Activated CD4-positive, alpha-beta T cell treated with anti-CD3 and anti-CD28 coated beads for 36 hours (primary cell): ENCODE results near the gene CARD10. TPM values are rescaled to one million over a fixed set of nuclear protein-coding genes. Genes with fewer than 3 reads are reported as not detected.

Experiments
- ATAC-seq: fragments of 200-7000 bp; cut with Tn5 transposase; one replicate; pipeline ENCODE4 v1.10.0; 2021; ENCODE audit warnings: mild to moderate bottlenecking, moderate library complexity
- CTCF ChIA-PET: fragments of 350-600 bp; sonication (Branson Sonifier 250); formaldehyde crosslinking; loops from one replicate; lab custom pipeline; 2021; ENCODE audit warnings: antibody characterized with exemption; lab: Charles Lee
- POLR2A ChIA-PET: fragments of 350-600 bp; sonication (Branson Sonifier 250); formaldehyde crosslinking; loops from one replicate; lab custom pipeline; 2021; ENCODE audit warnings: antibody characterized with exemption, inconsistent platforms; lab: Charles Lee
- DNase-seq: peaks from one replicate; pipeline ENCODE4 v3.0.0-alpha.2; 2020
- H3K27ac Mint-ChIP-seq: one replicate; pipeline ENCODE4 v1.8.0; 2021; ENCODE audit warnings: mixed read lengths
- H3K27me3 Mint-ChIP-seq: one replicate; pipeline ENCODE4 v1.8.0; 2021; ENCODE audit warnings: mixed read lengths
- H3K36me3 Mint-ChIP-seq: one replicate; pipeline ENCODE4 v1.8.0; 2021; ENCODE audit warnings: low read depth, mixed read lengths
- H3K4me1 Mint-ChIP-seq: one replicate; pipeline ENCODE4 v1.8.0; 2021; ENCODE audit warnings: mixed read lengths
- H3K4me3 Mint-ChIP-seq: one replicate; pipeline ENCODE4 v1.8.0; 2021; ENCODE audit warnings: mild to moderate bottlenecking, moderate library complexity, mixed read lengths
- H3K9me3 Mint-ChIP-seq: one replicate; pipeline ENCODE4 v1.8.0; 2021; ENCODE audit warnings: low read depth, mixed read lengths
- intact Hi-C, 2 experiments: fragments of 100-400 bp; cut with DNase I in 1 of 2; cut with micrococcal nuclease in 1 of 2; formaldehyde crosslinking; loops; one replicate each; pipeline versions ENCODE4 v1.14.2 to v1.15.1; 2022 to 2024; cut with DNase I, micrococcal nuclease
- total RNA-seq, 2 experiments: library from RNA; stranded (reverse); gene quantifications; one replicate each; pipeline ENCODE4 v1.2.3, GENCODE V29; 2021

Gene CARD10
- total RNA-seq, 2 experiments from 2014 or later = not detected

- CTCF ChIA-PET = interaction anchor here (1.1 to 1.3 kb wide), 2 partner anchors 82 to 610 kb away, joined by 3 read pairs; no protein-coding TSS in a partner anchor
- peak; percentile 78 for ATAC-seq
- H3K36me3 Mint-ChIP-seq = peaks cover 35% of the 10 kb centered on the region
These were observed 34.5 kb downstream of the CARD10 start for GRCh38 chr22:37484480-37485394.

GRCh38 chr22:37483050-37483449 is 36.2 kb downstream of the CARD10 start:
- ChIA-PET CTCF (no interaction called here), POLR2A (interaction anchor here (0.6 kb wide), 1 partner anchor 80 kb away, joined by 5 read pairs; no protein-coding TSS in a partner anchor)
- Mint-ChIP-seq H3K9me3 (no peaks in the 10 kb centered on the region), H3K27ac (peak overlapping the region; percentile 97), H3K4me3 (peak overlapping the region; percentile 92), H3K36me3 (peaks cover 39% of the 10 kb centered on the region), H3K27me3 (no peaks in the 10 kb centered on the region), H3K4me1 (peaks cover 47% of the 10 kb centered on the region)
- intact Hi-C loops = loop anchor here in 1 of 2 experiments (5.0 kb wide), 1 partner anchor 49 kb away; no protein-coding TSS in a partner anchor
- ATAC-seq (no peak), DNase-seq (no peak)

More at GRCh38 chr22:37484480-37485394, 34.5 kb downstream of the CARD10 start:
- intact Hi-C loops = loop anchor here (1.0 to 5.0 kb wide), 7 partner anchors 48 to 708 kb away; partner anchors contain the start of genes ANKRD54 (in 1 of the 2), IFT27 (in 1 of the 2), LGALS1 (in 1 of the 2) and PDXP (in 1 of the 2)
- H3K4me3 Mint-ChIP-seq = peak overlapping the region; percentile 92
- H3K4me1 Mint-ChIP-seq = peaks cover 61% of the 10 kb centered on the region
- no peaks in the 10 kb centered on the region for H3K9me3 Mint-ChIP-seq
- POLR2A ChIA-PET = interaction anchor here (1.1 kb wide), 1 partner anchor 21 kb away, joined by 8 read pairs; no protein-coding TSS in a partner anchor
- DNase-seq = peak; percentile 90
- H3K27me3 Mint-ChIP-seq = no peaks in the 10 kb centered on the region
- peak overlapping the region; percentile 92 for H3K27ac Mint-ChIP-seq

- no peaks in the 10 kb centered on the region for H3K27me3 Mint-ChIP-seq
- POLR2A ChIA-PET = interaction anchor here (0.6 kb wide), 1 partner anchor 81 kb away, joined by 5 read pairs; no protein-coding TSS in a partner anchor
- peaks cover 39% of the 10 kb centered on the region for H3K4me1 Mint-ChIP-seq
- peaks cover 44% of the 10 kb centered on the region for H3K36me3 Mint-ChIP-seq
- ATAC-seq = no peak
- intact Hi-C loops = loop anchor here in 1 of 2 experiments (5.0 kb wide), 1 partner anchor 50 kb away; no protein-coding TSS in a partner anchor
- peak overlapping the region; percentile 97 for H3K27ac Mint-ChIP-seq
- no peak for DNase-seq
- CTCF ChIA-PET = interaction anchor here (1.7 kb wide), 1 partner anchor 10 kb away, joined by 8 read pairs; no protein-coding TSS in a partner anchor
- peak overlapping the region; percentile 92 for H3K4me3 Mint-ChIP-seq
- no peaks in the 10 kb centered on the region for H3K9me3 Mint-ChIP-seq
These were observed 37.0 kb downstream of the CARD10 start for GRCh38 chr22:37482244-37482643.

- intact Hi-C loops = loop anchor here in 1 of 2 experiments (5.0 kb wide), 1 partner anchor 51 kb away; no protein-coding TSS in a partner anchor
- no peaks in the 10 kb centered on the region for H3K27me3 Mint-ChIP-seq
- H3K36me3 Mint-ChIP-seq = peaks cover 50% of the 10 kb centered on the region
- H3K4me1 Mint-ChIP-seq = peaks cover 31% of the 10 kb centered on the region
- ChIA-PET CTCF (interaction anchor here (0.5 to 1.7 kb wide), 3 partner anchors 9 to 86 kb away, joined by 3 to 8 read pairs (median 3); no protein-coding TSS in a partner anchor), POLR2A (no interaction called here)
- H3K9me3 Mint-ChIP-seq = no peaks in the 10 kb centered on the region
- H3K27ac Mint-ChIP-seq = peak overlapping the region; percentile 97
- DNase-seq = no peak
- H3K4me3 Mint-ChIP-seq = no peak overlapping the region
- ATAC-seq = no peak
These were observed 37.8 kb downstream of the CARD10 start for GRCh38 chr22:37481347-37481907.

GRCh38 chr22:37480387-37481346 is 38.5 kb downstream of the CARD10 start:
- Mint-ChIP-seq H3K27ac (peak overlapping the region; percentile 47), H3K9me3 (no peaks in the 10 kb centered on the region), H3K4me3 (no peak overlapping the region), H3K27me3 (no peaks in the 10 kb centered on the region), H3K36me3 (peaks cover 56% of the 10 kb centered on the region), H3K4me1 (peaks cover 30% of the 10 kb centered on the region)
- ChIA-PET POLR2A (no interaction called here), CTCF (interaction anchor here (0.7 to 1.7 kb wide), 2 partner anchors 8 to 87 kb away, joined by 3 to 8 read pairs; no protein-coding TSS in a partner anchor)
- ATAC-seq (no peak), DNase-seq (no peak)
- intact Hi-C loops = loop anchor here in 1 of 2 experiments (5.0 kb wide), 1 partner anchor 52 kb away; no protein-coding TSS in a partner anchor

- no peaks in the 10 kb centered on the region for H3K9me3 Mint-ChIP-seq
- H3K27me3 Mint-ChIP-seq = no peaks in the 10 kb centered on the region
- CTCF ChIA-PET = no interaction called here
- POLR2A ChIA-PET = no interaction called here
- H3K4me3 Mint-ChIP-seq = no peak overlapping the region
- intact Hi-C loops = no loop called here
- peaks cover 57% of the 10 kb centered on the region for H3K36me3 Mint-ChIP-seq
- H3K27ac Mint-ChIP-seq = no peak overlapping the region
- H3K4me1 Mint-ChIP-seq = peaks cover 30% of the 10 kb centered on the region
- DNase-seq (no peak), ATAC-seq (no peak)
These were observed 40.0 kb downstream of the CARD10 start for GRCh38 chr22:37479196-37479595.

GRCh38 chr22:37476389-37477329 is 42.6 kb downstream of the CARD10 start:
- intact Hi-C loops = no loop called here
- ATAC-seq (no peak), DNase-seq (no peak)
- ChIA-PET POLR2A (no interaction called here), CTCF (no interaction called here)
- Mint-ChIP-seq H3K27me3 (no peaks in the 10 kb centered on the region), H3K27ac (no peak overlapping the region), H3K9me3 (no peaks in the 10 kb centered on the region), H3K36me3 (peaks cover 47% of the 10 kb centered on the region), H3K4me1 (peaks cover 7% of the 10 kb centered on the region), H3K4me3 (no peak overlapping the region)

- Mint-ChIP-seq H3K9me3 (no peaks in the 10 kb centered on the region), H3K36me3 (peaks cover 51% of the 10 kb centered on the region), H3K4me1 (no peaks in the 10 kb centered on the region), H3K27me3 (no peaks in the 10 kb centered on the region), H3K4me3 (no peak overlapping the region), H3K27ac (no peak overlapping the region)
- POLR2A ChIA-PET = no interaction called here
- CTCF ChIA-PET = interaction anchor here (0.5 to 1.4 kb wide), 2 partner anchors 24 to 55 kb away, joined by 3 read pairs; no protein-coding TSS in a partner anchor
- intact Hi-C loops = no loop called here
- ATAC-seq (no peak), DNase-seq (no peak)
These were observed 44.6 kb downstream of the CARD10 start for GRCh38 chr22:37474447-37475090.

GRCh38 chr22:37473437-37473946 is 45.7 kb downstream of the CARD10 start:
- H3K4me1 Mint-ChIP-seq = no peaks in the 10 kb centered on the region
- intact Hi-C loops = no loop called here
- POLR2A ChIA-PET = no interaction called here
- peaks cover 59% of the 10 kb centered on the region for H3K36me3 Mint-ChIP-seq
- H3K9me3 Mint-ChIP-seq = no peaks in the 10 kb centered on the region
- H3K27ac Mint-ChIP-seq = no peak overlapping the region
- no peak for ATAC-seq
- DNase-seq = no peak
- CTCF ChIA-PET = interaction anchor here (1.1 to 2.6 kb wide), 4 partner anchors 8 to 93 kb away, joined by 4 to 16 read pairs (median 8); no protein-coding TSS in a partner anchor
- H3K27me3 Mint-ChIP-seq = no peaks in the 10 kb centered on the region
- H3K4me3 Mint-ChIP-seq = no peak overlapping the region
